Stimulated activated CD4-positive, alpha-beta T cell treated with anti-CD3 and anti-CD28 coated beads, Interleukin-1b, Interleukin-23, amount 100 ng/mL, for 1 hour (primary cell): Measurements from ENCODE around the gene C1orf159.

Experiments
- DNase-seq, 2 donors: peaks; one replicate each; pipeline ENCODE4 v3.0.0-alpha.2; 2020; ENCODE audit warnings: low read depth in 2 of 2

C1orf159 gene

DNA sequence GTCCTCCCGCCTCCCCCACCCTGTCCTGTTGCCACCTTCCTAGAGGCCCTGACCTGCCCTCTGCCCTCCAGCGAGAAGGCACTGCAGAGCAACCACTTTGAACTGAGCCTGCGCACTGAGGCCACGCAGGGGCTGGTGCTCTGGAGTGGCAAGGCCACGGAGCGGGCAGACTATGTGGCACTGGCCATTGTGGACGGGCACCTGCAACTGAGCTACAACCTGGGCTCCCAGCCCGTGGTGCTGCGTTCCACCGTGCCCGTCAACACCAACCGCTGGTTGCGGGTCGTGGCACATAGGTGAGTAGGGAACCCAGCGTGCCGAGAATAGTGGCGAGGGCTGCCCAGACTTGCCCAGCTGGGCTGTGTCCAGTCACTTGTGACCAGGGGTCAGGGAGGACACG, 62.2 kb downstream of the C1orf159 start:
- no peak for DNase-seq

DNA sequence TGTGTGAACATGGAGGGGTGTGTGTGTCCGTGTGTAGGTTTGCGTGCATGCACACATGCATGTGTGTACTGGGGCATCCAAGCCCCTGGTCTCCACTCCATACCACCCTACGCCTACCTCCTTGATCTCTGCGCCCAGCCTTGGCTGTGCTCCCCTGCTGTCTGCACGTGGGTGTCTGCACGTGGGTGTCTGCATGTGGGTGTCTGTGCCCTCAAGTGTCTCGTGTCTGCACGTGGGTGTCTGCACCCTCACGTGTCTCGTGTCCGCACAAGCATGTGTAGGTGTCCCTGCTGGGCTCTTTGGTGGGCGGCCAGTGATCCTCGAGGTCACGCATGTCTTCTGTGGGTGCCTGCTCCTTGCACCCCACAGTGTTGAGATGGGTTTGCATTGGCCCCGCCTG, 62.9 kb downstream of the C1orf159 start:
- no peak for DNase-seq

DNA sequence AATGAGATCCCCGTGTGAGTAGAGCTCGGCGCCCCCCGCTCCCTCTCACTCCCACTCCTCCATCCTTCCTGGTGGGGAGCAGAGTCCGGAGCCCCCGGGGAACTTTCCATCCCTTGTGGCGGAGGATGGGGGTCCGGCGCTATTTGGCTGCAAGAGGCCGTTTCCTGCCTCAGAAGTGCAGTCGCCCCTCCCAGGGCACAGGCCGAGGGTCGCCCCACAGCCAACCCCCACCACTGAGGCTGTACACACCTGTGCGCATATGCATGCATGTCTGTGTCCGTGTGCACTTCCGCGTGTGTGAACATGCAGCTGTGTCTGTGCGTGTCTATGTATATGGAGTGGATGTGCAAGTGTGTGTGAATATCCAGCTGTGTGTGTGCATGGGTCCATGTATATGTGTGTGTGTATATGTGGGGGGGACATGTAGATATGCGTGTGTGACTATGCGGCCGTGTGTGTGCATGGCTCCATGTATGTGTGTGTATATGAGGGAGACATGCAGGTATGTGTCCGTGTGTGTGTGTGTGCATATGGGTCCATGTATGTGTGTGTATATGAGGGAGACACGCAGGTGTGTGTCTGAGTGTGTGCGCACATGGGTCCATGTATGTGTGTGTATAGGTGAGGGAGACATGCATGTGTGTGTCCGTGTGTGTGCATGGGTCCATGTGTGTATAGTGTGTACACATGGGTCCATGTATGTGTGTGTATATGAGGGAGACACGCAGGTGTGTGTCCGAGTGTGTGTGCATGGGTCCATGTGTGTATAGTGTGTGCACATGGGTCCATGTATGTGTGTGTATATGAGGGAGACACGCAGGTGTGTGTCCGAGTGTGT, 63.7 kb downstream of the C1orf159 start:
- no peak for DNase-seq

DNA sequence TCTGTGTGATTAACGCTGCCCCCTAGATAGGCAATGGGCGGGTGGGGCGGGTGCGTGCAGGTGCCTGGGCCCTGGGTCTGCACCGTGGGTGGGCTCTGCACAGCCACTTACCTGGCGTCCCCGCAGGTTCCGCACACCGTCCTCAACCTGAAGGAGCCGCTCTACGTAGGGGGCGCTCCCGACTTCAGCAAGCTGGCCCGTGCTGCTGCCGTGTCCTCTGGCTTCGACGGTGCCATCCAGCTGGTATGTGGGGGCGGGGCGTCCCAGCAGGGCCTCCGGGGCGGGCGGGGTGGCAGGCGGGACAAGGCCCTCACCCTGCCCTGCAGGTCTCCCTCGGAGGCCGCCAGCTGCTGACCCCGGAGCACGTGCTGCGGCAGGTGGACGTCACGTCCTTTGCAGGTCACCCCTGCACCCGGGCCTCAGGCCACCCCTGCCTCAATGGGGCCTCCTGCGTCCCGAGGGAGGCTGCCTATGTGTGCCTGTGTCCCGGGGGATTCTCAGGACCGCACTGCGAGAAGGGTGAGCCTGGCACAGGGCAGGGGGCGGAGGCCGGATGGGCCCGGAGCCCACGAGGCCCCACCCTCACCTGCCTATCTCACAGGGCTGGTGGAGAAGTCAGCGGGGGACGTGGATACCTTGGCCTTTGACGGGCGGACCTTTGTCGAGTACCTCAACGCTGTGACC, 64.6 kb downstream of the C1orf159 start:
- no peak for DNase-seq

DNA sequence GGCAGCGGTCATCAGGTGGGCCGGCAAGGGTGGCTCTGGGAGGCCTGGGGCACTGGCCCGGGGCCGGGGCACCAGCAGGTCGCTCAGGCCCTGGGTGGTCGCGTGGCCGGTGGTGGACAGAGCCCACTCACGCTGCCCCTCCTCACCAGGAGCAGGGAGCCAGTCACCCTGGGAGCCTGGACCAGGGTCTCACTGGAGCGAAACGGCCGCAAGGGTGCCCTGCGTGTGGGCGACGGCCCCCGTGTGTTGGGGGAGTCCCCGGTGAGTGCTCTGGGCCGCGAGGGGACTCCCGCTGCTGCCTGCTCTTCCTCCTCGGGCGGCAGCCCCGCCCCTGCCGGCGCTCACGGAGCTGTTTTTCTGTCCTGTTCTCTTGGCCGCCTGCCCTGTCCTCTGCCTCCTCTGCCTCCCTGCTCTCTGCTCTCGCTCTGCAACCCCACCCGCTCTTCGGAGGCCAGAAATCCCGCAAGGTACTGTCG, 65.3 kb downstream of the C1orf159 start:
- DNase-seq = no peak

DNA sequence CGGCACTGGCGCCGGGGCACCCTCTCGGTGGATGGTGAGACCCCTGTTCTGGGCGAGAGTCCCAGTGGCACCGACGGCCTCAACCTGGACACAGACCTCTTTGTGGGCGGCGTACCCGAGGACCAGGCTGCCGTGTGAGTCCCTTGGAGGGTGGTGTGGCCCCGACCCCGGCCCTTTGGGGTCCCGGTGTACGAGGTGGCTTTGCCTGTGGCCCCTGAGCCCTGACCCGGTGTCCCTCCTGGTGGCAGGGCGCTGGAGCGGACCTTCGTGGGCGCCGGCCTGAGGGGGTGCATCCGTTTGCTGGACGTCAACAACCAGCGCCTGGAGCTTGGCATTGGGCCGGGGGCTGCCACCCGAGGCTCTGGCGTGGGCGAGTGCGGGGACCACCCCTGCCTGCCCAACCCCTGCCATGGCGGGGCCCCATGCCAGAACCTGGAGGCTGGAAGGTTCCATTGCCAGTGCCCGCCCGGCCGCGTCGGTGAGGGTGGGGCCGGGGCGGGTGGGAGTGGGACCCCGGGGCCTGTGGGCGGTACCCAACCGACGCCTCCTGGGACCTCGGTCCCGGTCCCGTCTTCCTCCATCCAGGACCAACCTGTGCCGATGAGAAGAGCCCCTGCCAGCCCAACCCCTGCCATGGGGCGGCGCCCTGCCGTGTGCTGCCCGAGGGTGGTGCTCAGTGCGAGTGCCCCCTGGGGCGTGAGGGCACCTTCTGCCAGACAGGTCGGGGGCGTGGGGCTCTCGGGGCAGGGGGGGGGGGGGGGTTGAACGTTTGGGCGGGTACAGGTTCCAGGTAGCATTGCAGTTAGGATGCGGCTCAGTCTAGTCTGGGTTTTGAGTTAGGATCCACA, 66.3 kb downstream of the C1orf159 start:
- no peak for DNase-seq

DNA sequence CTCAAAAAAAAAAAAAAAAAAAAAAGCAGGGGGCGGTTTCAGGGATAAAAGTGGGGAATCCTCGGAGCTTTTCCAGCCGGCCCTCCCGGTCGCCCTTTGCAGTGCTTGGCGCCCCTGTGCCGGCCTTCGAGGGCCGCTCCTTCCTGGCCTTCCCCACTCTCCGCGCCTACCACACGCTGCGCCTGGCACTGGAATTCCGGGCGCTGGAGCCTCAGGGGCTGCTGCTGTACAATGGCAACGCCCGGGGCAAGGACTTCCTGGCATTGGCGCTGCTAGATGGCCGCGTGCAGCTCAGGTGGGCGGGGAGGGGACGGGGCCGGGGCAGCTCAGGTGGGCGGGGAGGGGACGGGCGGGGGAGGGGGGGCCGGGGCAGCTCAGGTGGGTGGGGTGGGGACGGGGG, 67.1 kb downstream of the C1orf159 start:
- DNase-seq = no peak

DNA sequence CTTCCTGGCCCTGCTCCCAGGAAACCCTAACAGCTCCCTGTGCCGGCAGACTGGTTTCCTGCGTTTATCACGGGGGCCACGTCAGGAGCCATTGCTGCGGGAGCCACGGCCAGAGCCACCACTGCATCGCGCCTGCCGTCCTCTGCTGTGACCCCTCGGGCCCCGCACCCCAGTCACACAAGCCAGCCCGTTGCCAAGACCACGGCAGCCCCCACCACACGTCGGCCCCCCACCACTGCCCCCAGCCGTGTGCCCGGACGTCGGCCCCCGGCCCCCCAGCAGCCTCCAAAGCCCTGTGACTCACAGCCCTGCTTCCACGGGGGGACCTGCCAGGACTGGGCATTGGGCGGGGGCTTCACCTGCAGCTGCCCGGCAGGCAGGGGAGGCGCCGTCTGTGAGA, 67.9 kb downstream of the C1orf159 start:
- DNase-seq = no peak

DNA sequence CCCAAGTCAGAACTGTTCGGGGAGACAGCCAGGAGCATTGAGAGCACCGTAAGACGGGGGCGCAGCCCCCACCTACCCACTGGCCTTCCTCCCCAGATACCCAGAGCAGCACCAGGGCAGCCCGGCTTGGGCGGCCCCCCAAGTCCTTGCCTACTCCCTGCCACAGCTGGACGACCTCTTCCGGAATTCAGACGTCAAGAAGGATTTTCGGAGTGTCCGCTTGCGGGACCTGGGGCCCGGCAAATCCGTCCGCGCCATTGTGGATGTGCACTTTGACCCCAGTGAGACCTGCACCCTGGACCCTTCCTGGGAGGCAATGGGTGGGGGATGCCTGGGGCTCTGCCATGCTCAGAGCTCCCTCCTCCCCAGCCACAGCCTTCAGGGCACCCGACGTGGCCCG, 68.5 kb downstream of the C1orf159 start:
- no peak for DNase-seq

DNA sequence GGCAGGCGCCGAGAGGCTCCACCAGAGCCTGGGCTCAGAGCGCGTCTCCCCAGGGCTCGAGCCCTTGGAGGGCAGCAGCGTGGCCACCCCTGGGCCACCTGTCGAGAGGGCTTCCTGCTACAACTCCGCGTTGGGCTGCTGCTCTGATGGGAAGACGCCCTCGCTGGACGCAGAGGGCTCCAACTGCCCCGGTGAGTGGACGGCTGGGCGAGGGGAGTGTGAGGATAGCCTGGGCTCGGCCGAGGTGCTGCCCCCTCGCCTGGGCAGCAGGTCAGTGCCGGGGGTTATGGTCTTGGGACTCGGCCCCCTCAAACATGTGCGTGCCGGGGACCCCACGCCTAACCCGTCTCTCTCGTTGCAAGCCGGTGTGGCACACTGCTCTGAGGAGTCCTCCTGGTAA, 69.1 kb downstream of the C1orf159 start:
- DNase-seq = no peak

DNA sequence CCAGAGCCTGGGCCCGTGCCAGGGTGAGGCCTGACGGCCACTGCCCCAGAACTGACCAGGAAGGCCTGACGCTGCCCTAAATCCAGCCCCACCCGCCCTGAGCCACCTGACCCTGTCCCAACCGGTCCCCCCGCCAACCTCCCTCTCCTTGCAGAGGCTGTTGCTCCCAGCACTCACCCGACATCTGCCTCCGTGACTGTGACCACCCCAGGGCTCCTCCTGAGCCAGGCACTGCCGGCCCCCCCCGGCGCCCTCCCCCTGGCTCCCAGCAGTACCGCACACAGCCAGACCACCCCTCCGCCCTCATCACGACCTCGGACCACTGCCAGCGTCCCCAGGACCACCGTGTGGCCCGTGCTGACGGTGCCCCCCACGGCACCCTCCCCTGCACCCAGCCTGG, 69.6 kb downstream of the C1orf159 start:
- DNase-seq = no peak

DNA sequence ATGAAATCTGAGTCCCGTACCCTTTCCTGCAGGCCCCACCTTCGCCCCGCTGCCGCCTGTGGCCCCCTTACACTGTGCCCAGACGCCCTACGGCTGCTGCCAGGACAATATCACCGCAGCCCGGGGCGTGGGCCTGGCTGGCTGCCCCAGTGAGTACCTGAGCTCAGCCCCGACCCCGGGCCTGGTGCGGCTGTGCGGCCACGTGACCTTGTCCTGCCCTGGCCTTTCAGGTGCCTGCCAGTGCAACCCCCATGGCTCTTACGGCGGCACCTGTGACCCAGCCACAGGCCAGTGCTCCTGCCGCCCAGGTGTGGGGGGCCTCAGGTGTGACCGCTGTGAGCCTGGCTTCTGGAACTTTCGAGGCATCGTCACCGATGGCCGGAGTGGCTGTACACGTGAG, 70.8 kb downstream of the C1orf159 start:
- DNase-seq = no peak

DNA sequence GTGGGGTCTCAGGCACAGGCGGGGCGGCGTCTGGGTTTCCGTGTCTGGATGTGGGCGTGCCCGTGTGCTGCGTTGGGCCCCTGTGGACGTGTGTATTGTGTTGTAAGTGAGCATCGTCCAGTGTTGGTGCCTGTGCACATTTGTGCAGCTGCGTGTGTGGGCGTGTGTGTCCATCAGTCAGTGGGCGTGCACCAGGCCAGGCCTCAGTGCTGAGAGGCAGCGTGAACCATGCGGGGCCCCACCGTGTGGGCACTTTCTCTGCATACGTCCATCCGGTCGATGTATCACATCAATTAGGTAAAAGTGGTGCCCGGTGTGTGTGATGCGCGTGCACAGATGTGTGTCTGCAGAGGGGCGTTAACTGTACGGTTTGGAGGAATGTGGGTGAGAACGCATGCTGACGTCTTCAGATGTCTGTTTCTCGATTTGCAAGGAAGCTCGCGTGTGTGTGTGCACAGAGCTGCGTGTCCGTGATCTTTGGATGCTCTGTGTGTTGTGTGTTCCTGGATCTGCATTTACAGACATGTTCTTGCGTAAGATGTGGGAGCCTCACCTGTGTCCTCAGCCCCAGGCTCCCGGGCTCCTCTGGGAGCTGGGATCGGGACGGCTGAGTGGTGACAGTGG, 71.3 kb downstream of the C1orf159 start:
- DNase-seq = no peak

DNA sequence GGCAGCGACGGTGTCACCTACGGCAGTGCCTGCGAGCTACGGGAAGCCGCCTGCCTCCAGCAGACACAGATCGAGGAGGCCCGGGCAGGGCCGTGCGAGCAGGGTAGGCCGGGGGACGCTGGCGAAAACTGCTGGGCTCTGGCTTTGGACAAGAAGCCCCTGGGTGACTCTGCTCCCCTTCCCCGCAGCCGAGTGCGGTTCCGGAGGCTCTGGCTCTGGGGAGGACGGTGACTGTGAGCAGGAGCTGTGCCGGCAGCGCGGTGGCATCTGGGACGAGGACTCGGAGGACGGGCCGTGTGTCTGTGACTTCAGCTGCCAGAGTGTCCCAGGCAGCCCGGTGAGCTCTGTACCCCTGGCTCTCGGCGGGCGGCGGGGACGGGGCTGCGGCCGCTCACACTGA, 72.0 kb downstream of the C1orf159 start:
- DNase-seq = no peak

DNA sequence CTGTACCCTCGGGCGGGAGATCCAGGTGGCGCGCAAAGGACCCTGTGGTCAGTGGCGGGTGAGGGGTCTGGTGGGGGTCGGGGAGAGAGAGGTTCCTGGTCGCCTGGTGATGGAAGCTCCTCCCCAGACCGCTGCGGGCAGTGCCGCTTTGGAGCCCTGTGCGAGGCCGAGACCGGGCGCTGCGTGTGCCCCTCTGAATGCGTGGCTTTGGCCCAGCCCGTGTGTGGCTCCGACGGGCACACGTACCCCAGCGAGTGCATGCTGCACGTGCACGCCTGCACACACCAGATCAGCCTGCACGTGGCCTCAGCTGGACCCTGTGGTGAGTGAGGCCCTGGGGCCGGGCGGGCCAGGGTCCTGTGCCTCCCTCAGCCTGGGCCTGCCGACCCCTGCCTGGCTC, 72.5 kb downstream of the C1orf159 start:
- DNase-seq = no peak

DNA sequence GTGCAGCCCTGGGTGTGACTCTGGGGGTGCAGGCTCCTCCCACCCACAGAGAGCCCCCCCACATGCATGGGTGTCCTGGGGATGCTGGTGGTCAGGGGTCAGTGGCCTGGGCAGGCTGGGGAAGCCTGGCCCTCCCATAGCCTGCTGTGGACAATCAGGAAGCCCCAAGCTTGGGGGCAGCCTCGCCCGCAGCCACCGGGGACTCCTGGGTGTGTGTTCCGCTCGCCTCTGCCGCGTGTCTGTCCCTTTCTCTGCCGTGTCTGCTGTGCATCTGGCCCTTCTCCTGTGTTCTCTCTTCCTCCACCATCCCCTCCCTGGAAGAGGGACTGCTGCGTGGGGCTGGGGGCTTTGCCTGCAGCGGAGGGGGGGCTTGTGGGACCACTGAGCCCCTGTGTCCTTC, 73.1 kb downstream of the C1orf159 start:
- DNase-seq = no peak

DNA sequence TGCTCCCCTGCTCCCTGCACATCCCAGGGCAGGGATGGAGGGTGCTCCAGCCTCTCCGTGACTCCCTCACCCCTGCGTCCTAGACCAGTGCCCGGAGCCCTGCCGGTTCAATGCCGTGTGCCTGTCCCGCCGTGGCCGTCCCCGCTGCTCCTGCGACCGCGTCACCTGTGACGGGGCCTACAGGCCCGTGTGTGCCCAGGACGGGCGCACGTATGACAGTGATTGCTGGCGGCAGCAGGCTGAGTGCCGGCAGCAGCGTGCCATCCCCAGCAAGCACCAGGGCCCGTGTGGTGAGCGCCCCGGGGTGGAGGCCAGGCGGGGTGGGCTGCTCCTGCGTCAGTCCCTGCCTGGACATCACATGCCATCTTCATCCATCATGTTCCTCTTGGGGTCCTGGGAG, 74.0 kb downstream of the C1orf159 start:
- DNase-seq = no peak

DNA sequence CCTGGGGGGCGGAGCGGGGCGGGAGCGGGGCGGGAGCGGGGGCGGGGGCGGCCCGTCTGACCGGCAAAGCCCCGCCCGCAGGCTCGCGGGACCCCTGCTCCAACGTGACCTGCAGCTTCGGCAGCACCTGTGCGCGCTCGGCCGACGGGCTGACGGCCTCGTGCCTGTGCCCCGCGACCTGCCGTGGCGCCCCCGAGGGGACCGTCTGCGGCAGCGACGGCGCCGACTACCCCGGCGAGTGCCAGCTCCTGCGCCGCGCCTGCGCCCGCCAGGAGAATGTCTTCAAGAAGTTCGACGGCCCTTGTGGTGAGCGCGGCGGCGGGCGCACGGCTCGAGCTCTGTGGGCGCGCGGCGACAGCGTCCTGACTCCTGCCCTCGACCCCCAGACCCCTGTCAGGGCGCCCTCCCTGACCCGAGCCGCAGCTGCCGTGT, 74.8 kb downstream of the C1orf159 start:
- DNase-seq = no peak

DNA sequence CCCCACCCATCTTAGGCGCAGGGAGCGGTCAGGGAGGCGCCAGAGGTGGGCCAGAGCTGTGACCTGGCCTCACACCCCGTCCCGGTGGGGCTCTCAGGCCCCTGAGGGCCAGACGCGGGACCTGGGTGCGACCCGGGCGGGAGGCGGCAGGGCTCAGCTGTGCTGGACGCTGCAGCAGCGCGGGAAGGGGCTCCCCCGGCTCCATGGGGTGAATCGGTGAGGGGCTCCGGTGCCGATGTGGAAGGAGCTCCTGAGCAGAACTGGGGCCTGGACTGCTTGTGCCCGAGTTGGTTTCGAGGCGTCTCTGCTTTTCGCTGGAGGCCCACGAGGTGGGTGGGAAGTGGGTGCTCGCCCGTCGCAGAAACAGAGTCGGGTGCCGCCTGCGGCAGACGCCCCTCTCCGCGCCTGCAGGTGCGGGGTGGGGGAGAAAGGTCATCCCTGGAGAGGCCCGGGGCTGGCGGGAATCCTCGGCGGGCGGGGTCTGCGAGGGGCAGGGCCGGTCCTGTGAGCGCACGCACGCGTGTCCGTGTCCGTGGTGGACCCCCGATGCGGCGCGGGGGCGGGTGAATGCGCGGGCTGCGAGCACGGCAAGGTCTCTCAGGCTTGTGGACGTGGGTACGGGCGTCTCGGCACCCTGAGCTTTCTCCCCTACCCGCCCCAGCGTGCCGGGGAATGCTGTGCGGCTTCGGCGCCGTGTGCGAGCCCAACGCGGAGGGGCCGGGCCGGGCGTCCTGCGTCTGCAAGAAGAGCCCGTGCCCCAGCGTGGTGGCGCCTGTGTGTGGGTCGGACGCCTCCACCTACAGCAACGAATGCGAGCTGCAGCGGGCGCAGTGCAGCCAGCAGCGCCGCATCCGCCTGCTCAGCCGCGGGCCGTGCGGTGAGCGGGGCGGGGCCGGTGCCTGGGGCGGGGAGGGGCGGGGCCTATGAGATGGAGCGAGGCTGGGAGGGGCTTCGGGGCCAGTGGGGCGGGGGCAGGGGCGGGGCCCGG, 75.6 kb downstream of the C1orf159 start:
- peak; percentile 53 to 57 for DNase-seq

DNA sequence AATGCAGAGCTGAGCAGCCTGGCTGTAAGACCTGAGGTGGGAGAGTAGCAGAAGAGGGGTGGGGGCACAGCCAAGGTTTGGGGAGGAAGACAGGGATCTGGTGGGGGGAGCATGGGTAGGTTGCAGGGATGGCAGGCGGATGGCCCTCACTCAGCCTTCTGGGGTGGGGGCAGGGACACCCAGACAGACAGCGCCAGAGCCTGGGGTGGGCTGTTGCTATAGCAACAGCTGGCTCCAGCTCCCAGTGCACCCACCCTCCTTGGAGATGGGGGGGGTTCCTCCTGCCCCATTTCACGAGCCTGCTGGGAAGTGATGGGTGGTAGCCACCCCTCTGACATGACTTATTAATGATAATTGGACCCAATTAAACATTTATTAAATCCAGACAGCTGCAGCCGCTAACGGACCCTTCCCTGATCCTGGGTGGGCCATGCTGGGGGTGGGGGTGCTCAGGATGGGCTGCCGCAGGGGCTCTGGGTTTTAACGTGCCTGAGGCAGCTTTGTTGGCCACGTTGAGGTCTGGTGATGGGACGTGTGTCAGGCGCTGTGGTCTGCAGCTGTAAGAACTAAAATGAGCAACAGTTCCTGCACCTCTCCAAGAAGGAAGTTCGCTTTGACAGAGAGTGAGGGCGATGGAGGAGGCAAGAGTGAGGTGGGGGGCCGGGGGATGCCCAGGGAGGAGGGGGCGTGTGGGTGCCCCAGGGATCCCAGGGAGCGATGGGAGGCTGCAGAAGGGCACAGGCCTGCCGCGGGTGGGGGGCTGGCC, 76.6 kb downstream of the C1orf159 start:
- DNase-seq = no peak
